ENCODE results near the gene GNG13. TPM values are rescaled to one million over a fixed set of nuclear protein-coding genes. Genes with fewer than 3 reads are reported as not detected.

GNG13 gene
- total RNA-seq, 4 donors from 2014 or later = not detected

- no peak for DNase-seq (ENCODE audit: low spot score in 2 of 2)
- intact Hi-C loops (cut with DNase I; ENCODE audit: low total_unique reads) = no loop called here
- no peak overlapping the region for H3K4me3 ChIP-seq (ENCODE audit: low read depth, poor library complexity, severe bottlenecking)
- TF ChIP-seq CTCF (IDR thresholded peaks at IDR 0.05) (no peak), POLR2A (IDR thresholded peaks at IDR 0.05) (no peak)
- 81 to 87% methylated on average over 9 of the region's 9 CpGs for WGBS, 2 donors
Measured at GRCh38 chr16:750485-750884, 50.0 kb downstream of the GNG13 start.

- no peak overlapping the region for H3K4me3 ChIP-seq (ENCODE audit: low read depth, poor library complexity, severe bottlenecking)
- TF ChIP-seq CTCF (IDR thresholded peaks at IDR 0.05) = no peak
- no peak for TF ChIP-seq POLR2A (IDR thresholded peaks at IDR 0.05)
- no peak for DNase-seq (ENCODE audit: low spot score in 2 of 2)
- intact Hi-C loops (cut with DNase I; ENCODE audit: low total_unique reads) = no loop called here
- 71 to 88% methylated on average over 6 of the region's 6 CpGs for WGBS, 2 donors
Measured at GRCh38 chr16:749010-749409, 51.5 kb downstream of the GNG13 start.

MicroRNA genes within 50 kb of the gene (microRNA counts, 767-probe panel; counts per million panel counts)
- microRNA hsa-miR-662 = 0 to 358 counts per million in 2 donors

Small RNA genes lying within 50 kb of the gene (microRNA-seq; reads per million reads assigned to microRNA genes)
- gene MIR662 (ENCODE audit: borderline number of aligned reads in 1 of 2, borderline replicate concordance in 2 of 2) = 0 reads per million in 2 donors

Other genes starting within 250 kb of the GNG13 start
- gene PRR35, start 240.3 kb downstream of the GNG13 start, total RNA-seq = not detected
- gene NHLRC4, start 233.7 kb downstream of the GNG13 start, total RNA-seq = 1 to 10 TPM in 1 of 4 donors, under 1 TPM in 3; 0.49 to 1.0 (median 0.57) TPM
- 10 to 100 TPM; 33.2 to 46.1 (median 43.5) TPM for gene PIGQ, start 230.8 kb downstream of the GNG13 start, total RNA-seq
- 100 to 1,000 TPM; 103 to 161 (median 122) TPM for gene RAB40C, start 210.7 kb downstream of the GNG13 start, total RNA-seq
- 1 to 10 TPM; 1.3 to 5.0 (median 2.8) TPM for gene WFIKKN1, start 169.7 kb downstream of the GNG13 start, total RNA-seq
- gene METTL26, start 164.4 kb downstream of the GNG13 start, total RNA-seq = 100 to 1,000 TPM; 108 to 161 (median 111) TPM
- gene MCRIP2, start 158.9 kb downstream of the GNG13 start, total RNA-seq = 10 to 100 TPM; 10.5 to 31.3 (median 23.2) TPM
- gene WDR90, start 151.4 kb downstream of the GNG13 start, total RNA-seq = 10 to 100 TPM; 11.1 to 32.1 (median 18.9) TPM
- gene RHOT2, start 132.6 kb downstream of the GNG13 start, total RNA-seq = 10 to 100 TPM; 36.1 to 86.7 (median 58.7) TPM
- 1 to 10 TPM; 1.4 to 5.3 (median 2.6) TPM for gene RHBDL1, start 125.1 kb downstream of the GNG13 start, total RNA-seq
- gene STUB1, start 120.3 kb downstream of the GNG13 start, total RNA-seq = 100 to 1,000 TPM; 195 to 272 (median 198) TPM
- gene JMJD8, start 116.4 kb downstream of the GNG13 start, total RNA-seq = 10 to 100 TPM; 41.8 to 90.5 (median 82.3) TPM
- gene WDR24, start 110.3 kb downstream of the GNG13 start, total RNA-seq = 10 to 100 TPM; 13.8 to 21.8 (median 15.5) TPM
- gene FBXL16, start 94.9 kb downstream of the GNG13 start, total RNA-seq = 10 to 100 TPM; 18.3 to 33.6 (median 25.2) TPM
- gene METRN, start 85.6 kb downstream of the GNG13 start, total RNA-seq = 10 to 100 TPM; 24.2 to 48.4 (median 36.0) TPM
- gene ANTKMT, start 79.6 kb downstream of the GNG13 start, total RNA-seq = 10 to 100 TPM; 24.9 to 42.4 (median 32.1) TPM
- under 1 TPM in 2 of 4 donors, not detected in 2; 0.52 to 0.55 TPM for gene CCDC78, start 74.3 kb downstream of the GNG13 start, total RNA-seq
- 1 to 10 TPM; 4.5 to 6.3 (median 6.0) TPM for gene HAGHL, start 73.6 kb downstream of the GNG13 start, total RNA-seq
- gene CIAO3, start 59.7 kb downstream of the GNG13 start, total RNA-seq = 10 to 100 TPM; 34.7 to 75.8 (median 42.2) TPM
- 1 to 10 TPM in 3 of 4 donors, not detected in 1; 1.1 to 4.3 (median 4.0) TPM for gene MSLN, start 40.0 kb downstream of the GNG13 start, total RNA-seq
- gene RPUSD1, start 12.4 kb downstream of the GNG13 start, total RNA-seq = 10 to 100 TPM; 20.2 to 27.9 (median 25.5) TPM
- 10 to 100 TPM in 3 of 4 donors, 1 to 10 TPM in 1; 4.6 to 23.4 (median 12.2) TPM for gene CHTF18, start 12.1 kb downstream of the GNG13 start, total RNA-seq
- gene LMF1, start 170.2 kb upstream of the GNG13 start, total RNA-seq = 10 to 100 TPM; 31.3 to 68.3 (median 50.3) TPM
- 10 to 100 TPM in 2 of 4 donors, 1 to 10 TPM in 2; 3.0 to 27.7 (median 11.4) TPM for gene SOX8, start 181.0 kb upstream of the GNG13 start, total RNA-seq

Data from lower leg skin (tissue), 4 donors.